Measurements from ENCODE around the gene ARPC1B.

DNA sequence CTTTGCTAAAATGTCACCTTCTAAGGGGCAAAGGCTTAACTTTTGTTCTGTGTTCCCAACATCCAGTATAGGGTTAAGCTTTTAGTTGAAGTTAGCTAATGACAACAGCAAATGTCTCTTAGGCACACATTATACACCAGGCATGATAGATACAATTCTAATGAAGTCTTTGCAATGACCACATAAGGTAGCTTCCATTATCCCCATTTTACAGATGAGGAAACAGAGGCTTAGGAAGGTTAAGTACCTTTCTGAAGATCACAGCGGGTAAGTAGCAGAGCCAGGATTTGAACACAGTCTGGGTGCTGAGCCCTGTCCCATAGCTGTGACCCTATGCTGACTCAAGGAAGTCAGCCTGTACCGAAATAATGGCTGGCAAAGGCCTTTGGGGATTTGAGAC lies 36.1 kb downstream of the ARPC1B start:
- TF ChIP-seq, protein P1, sequence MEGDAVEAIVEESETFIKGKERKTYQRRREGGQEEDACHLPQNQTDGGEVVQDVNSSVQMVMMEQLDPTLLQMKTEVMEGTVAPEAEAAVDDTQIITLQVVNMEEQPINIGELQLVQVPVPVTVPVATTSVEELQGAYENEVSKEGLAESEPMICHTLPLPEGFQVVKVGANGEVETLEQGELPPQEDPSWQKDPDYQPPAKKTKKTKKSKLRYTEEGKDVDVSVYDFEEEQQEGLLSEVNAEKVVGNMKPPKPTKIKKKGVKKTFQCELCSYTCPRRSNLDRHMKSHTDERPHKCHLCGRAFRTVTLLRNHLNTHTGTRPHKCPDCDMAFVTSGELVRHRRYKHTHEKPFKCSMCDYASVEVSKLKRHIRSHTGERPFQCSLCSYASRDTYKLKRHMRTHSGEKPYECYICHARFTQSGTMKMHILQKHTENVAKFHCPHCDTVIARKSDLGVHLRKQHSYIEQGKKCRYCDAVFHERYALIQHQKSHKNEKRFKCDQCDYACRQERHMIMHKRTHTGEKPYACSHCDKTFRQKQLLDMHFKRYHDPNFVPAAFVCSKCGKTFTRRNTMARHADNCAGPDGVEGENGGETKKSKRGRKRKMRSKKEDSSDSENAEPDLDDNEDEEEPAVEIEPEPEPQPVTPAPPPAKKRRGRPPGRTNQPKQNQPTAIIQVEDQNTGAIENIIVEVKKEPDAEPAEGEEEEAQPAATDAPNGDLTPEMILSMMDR (IDR thresholded peaks at IDR 0.05; ENCODE audit: low read depth, low read length, missing input control), result no peak
- TF ChIP-seq YY1 (IDR thresholded peaks at IDR 0.05), result no peak
- TF ChIP-seq HNF4G (IDR thresholded peaks at IDR 0.05), result no peak
- TF ChIP-seq RXRA (IDR thresholded peaks at IDR 0.05), result no peak
- TF ChIP-seq TAF1 (conservative IDR thresholded peaks at IDR 0.05), result no peak
- TF ChIP-seq, protein P2, sequence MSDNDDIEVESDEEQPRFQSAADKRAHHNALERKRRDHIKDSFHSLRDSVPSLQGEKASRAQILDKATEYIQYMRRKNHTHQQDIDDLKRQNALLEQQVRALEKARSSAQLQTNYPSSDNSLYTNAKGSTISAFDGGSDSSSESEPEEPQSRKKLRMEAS (IDR thresholded peaks at IDR 0.05), result no peak
- TF ChIP-seq, protein P3, sequence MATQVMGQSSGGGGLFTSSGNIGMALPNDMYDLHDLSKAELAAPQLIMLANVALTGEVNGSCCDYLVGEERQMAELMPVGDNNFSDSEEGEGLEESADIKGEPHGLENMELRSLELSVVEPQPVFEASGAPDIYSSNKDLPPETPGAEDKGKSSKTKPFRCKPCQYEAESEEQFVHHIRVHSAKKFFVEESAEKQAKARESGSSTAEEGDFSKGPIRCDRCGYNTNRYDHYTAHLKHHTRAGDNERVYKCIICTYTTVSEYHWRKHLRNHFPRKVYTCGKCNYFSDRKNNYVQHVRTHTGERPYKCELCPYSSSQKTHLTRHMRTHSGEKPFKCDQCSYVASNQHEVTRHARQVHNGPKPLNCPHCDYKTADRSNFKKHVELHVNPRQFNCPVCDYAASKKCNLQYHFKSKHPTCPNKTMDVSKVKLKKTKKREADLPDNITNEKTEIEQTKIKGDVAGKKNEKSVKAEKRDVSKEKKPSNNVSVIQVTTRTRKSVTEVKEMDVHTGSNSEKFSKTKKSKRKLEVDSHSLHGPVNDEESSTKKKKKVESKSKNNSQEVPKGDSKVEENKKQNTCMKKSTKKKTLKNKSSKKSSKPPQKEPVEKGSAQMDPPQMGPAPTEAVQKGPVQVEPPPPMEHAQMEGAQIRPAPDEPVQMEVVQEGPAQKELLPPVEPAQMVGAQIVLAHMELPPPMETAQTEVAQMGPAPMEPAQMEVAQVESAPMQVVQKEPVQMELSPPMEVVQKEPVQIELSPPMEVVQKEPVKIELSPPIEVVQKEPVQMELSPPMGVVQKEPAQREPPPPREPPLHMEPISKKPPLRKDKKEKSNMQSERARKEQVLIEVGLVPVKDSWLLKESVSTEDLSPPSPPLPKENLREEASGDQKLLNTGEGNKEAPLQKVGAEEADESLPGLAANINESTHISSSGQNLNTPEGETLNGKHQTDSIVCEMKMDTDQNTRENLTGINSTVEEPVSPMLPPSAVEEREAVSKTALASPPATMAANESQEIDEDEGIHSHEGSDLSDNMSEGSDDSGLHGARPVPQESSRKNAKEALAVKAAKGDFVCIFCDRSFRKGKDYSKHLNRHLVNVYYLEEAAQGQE (IDR thresholded peaks at IDR 0.05), result no peak
- TF ChIP-seq HNF4A (conservative IDR thresholded peaks at IDR 0.05), result no peak
- TF ChIP-seq RAD21 (IDR thresholded peaks at IDR 0.05), result no peak
- TF ChIP-seq FOXA2 (IDR thresholded peaks at IDR 0.05), result no peak

All from liver (tissue), 3 donors.